GM23338 (cell line): ENCODE measurements around the gene PRKCQ. TPM values are rescaled to one million over a fixed set of nuclear protein-coding genes. Genes with fewer than 3 reads are reported as not detected.
A peak's percentile ranks its signal among the peaks of the same experiment; 100 is the strongest.

Experiments
- ATAC-seq: fragments of 200-7000 bp; cut with Tn5 transposase; 3 replicates; pipeline ENCODE4 v1.9.1; 2020
- DNase-seq: peaks from one replicate; pipeline ENCODE4 v3.0.0-alpha.2; 2015; ENCODE audit warnings: low spot score
- H2AFZ ChIP-seq: fragments of 200-600 bp; sonication (generic); 2 replicates; pipeline ENCODE4 v1.8.0; 2016; ENCODE audit warnings: antibody characterized with exemption, mild to moderate bottlenecking, moderate library complexity
- H3F3A ChIP-seq: fragments of 200-600 bp; sonication (generic); replicated peaks from 2 replicates; pipeline ENCODE4 v1.8.0; 2017; ENCODE audit warnings: antibody characterized with exemption, mixed run types, low read depth
- H3K27ac ChIP-seq: fragments of 200-600 bp; sonication (generic); 2 replicates; pipeline ENCODE4 v1.6.1; 2016; ENCODE audit warnings: low read depth
- H3K27me3 ChIP-seq: fragments of 200-600 bp; sonication (generic); 2 replicates; pipeline ENCODE4 v1.8.0; 2016; ENCODE audit warnings: mild to moderate bottlenecking, mixed run types, moderate library complexity; ENCODE audit not compliant: insufficient read depth
- H3K36me3 ChIP-seq: fragments of 200-600 bp; sonication (generic); 2 replicates; pipeline ENCODE4 v1.8.0; 2016; ENCODE audit warnings: mild to moderate bottlenecking; ENCODE audit not compliant: insufficient read depth
- H3K4me1 ChIP-seq: fragments of 200-600 bp; sonication (generic); 2 replicates; pipeline ENCODE4 v1.8.0; 2016; ENCODE audit warnings: mild to moderate bottlenecking, moderate library complexity; ENCODE audit not compliant: insufficient read depth
- H3K4me2 ChIP-seq: fragments of 200-600 bp; sonication (generic); 2 replicates; pipeline ENCODE4 v1.7.1; 2017; ENCODE audit warnings: mixed run types
- H3K4me3 ChIP-seq: fragments of 200-600 bp; sonication (generic); 2 replicates; pipeline ENCODE4 v1.6.1; 2016; ENCODE audit warnings: mixed run types
- H3K79me2 ChIP-seq: fragments of 200-600 bp; sonication (generic); replicated peaks from 2 replicates; pipeline ENCODE4 v1.8.0; 2017; ENCODE audit warnings: mild to moderate bottlenecking; ENCODE audit not compliant: insufficient read depth
- H3K9me2 ChIP-seq: fragments of 200-600 bp; sonication (generic); 2 replicates; pipeline ENCODE4 v1.8.0; 2017; ENCODE audit not compliant: insufficient read depth
- H4K20me1 ChIP-seq: fragments of 200-600 bp; sonication (generic); replicated peaks from 2 replicates; pipeline ENCODE4 v1.8.0; 2017; ENCODE audit warnings: mild to moderate bottlenecking; ENCODE audit not compliant: insufficient read depth
- H3K27ac Mint-ChIP-seq: 2 replicates; pipeline ENCODE4 v1.8.0; 2020; ENCODE audit warnings: inconsistent platforms, mild to moderate bottlenecking, moderate library complexity, mixed read lengths
- H3K27me3 Mint-ChIP-seq: 3 replicates; pipeline ENCODE4 v1.8.0; 2022; ENCODE audit warnings: low read depth, mild to moderate bottlenecking, moderate library complexity, mixed read lengths, inconsistent platforms; ENCODE audit not compliant: insufficient read depth, poor library complexity
- H3K36me3 Mint-ChIP-seq: 3 replicates; pipeline ENCODE4 v1.8.0; 2021; ENCODE audit warnings: low read depth, mild to moderate bottlenecking, inconsistent platforms, moderate library complexity, mixed read lengths
- H3K4me1 Mint-ChIP-seq: 3 replicates; pipeline ENCODE4 v1.8.0; 2020; ENCODE audit warnings: mild to moderate bottlenecking, inconsistent platforms, mixed read lengths
- H3K4me3 Mint-ChIP-seq: 3 replicates; pipeline ENCODE4 v1.8.0; 2021; ENCODE audit warnings: moderate library complexity, mild to moderate bottlenecking, inconsistent platforms, mixed read lengths
- H3K9me3 Mint-ChIP-seq: 3 replicates; pipeline ENCODE4 v1.8.0; 2020; ENCODE audit warnings: moderate library complexity, mild to moderate bottlenecking, inconsistent platforms, mixed read lengths
- CREB1 ChIP-seq: fragments of 250-450 bp; sonication (Bioruptor Pico); IDR thresholded peaks from 2 replicates; pipeline ENCODE4 v1.5.0; 2020; ENCODE audit warnings: low read depth, mild to moderate bottlenecking, moderate library complexity
- CTCF ChIP-seq, 2 experiments: fragments of 200-600 bp in 1 of 2; sonication (generic) in 1 of 2; conservative IDR thresholded peaks; 2 replicates each; pipeline versions ENCODE4 v1.5.1 to v1.6.1; 2016 to 2017; ENCODE audit warnings: antibody characterized with exemption in 2 of 2, low read depth in 2 of 2, mild to moderate bottlenecking in 2 of 2, moderate library complexity in 1 of 2
- ETS1 ChIP-seq: IDR thresholded peaks from 2 replicates; pipeline ENCODE4 v1.6.1; 2016; ENCODE audit warnings: antibody characterized with exemption
- EZH2 ChIP-seq: fragments of 200-600 bp; sonication (generic); IDR thresholded peaks from one replicate; pipeline ENCODE4 v1.8.0; 2017; ENCODE audit warnings: antibody characterized with exemption, mild to moderate bottlenecking, low read depth; ENCODE audit not compliant: unreplicated experiment
- EZH2phosphoT487 ChIP-seq: fragments of 200-600 bp; sonication (generic); IDR thresholded peaks from one replicate; pipeline ENCODE4 v1.8.1; 2018; ENCODE audit warnings: antibody characterized with exemption; ENCODE audit not compliant: unreplicated experiment
- JUNB ChIP-seq: IDR thresholded peaks from one replicate; pipeline ENCODE4 v1.6.1; 2016; ENCODE audit warnings: antibody characterized with exemption; ENCODE audit not compliant: unreplicated experiment
- NANOG ChIP-seq: IDR thresholded peaks from 2 replicates; pipeline ENCODE4 v1.6.1; 2016; ENCODE audit warnings: antibody characterized with exemption, borderline replicate concordance
- POLR2AphosphoS5 ChIP-seq: IDR thresholded peaks from 2 replicates; pipeline ENCODE4 v1.6.1; 2016; ENCODE audit warnings: antibody characterized with exemption, low read depth
- REST ChIP-seq: IDR thresholded peaks from one replicate; pipeline ENCODE4 v1.6.1; 2018; ENCODE audit warnings: antibody characterized with exemption; ENCODE audit not compliant: unreplicated experiment
- STAT1 ChIP-seq: IDR thresholded peaks from one replicate; pipeline ENCODE4 v1.6.1; 2016; ENCODE audit warnings: antibody characterized with exemption; ENCODE audit not compliant: unreplicated experiment
- ZNF114 ChIP-seq: fragments of 250-450 bp; sonication (Bioruptor Pico); IDR thresholded peaks from 2 replicates; pipeline ENCODE4 v1.5.0; 2020; ENCODE audit warnings: mild to moderate bottlenecking, moderate library complexity
- ZNF331 ChIP-seq: fragments of 250-450 bp; sonication (Bioruptor Pico); IDR thresholded peaks from 2 replicates; pipeline ENCODE4 v1.5.0; 2020; ENCODE audit warnings: low read depth, mild to moderate bottlenecking, moderate library complexity
- ZNF462 ChIP-seq: fragments of 250-450 bp; sonication (Bioruptor Pico); IDR thresholded peaks from 2 replicates; pipeline ENCODE4 v1.5.0; 2020; ENCODE audit warnings: mild to moderate bottlenecking, moderate library complexity
- polyA plus RNA-seq: library from polyadenylated mRNA; unstranded; fragments of >200 nt; fragmentation: Nextera tagmentation; extraction: Ambion mirVana; gene quantifications from 2 replicates; pipeline ENCODE4 v1.2.1, GENCODE V29; 2016
- total RNA-seq: library from RNA; depleted of rRNA; stranded (reverse); fragments of >200 nt; shearing (Covaris generic); gene quantifications from 2 replicates; pipeline ENCODE4 v1.2.3, GENCODE V29; 2014

PRKCQ gene
- total and polyA plus RNA-seq, 2 experiments from 2014 or later, result 12.6 to 28.5 TPM

- Histone ChIP-seq H3K27ac (no peak overlapping the region), H3K9me2 (no peaks in the 10 kb centered on the region), H3K4me3 (no peak overlapping the region), H3K27me3 (no peaks in the 10 kb centered on the region), H3K36me3 (no peaks in the 10 kb centered on the region), H3K79me2 (no peaks in the 10 kb centered on the region), H2AFZ (no peak overlapping the region), H3F3A (no peaks in the 10 kb centered on the region), H3K4me1 (no peaks in the 10 kb centered on the region), H3K4me2 (no peak overlapping the region), H4K20me1 (no peaks in the 10 kb centered on the region)
- peaks cover 1% of the 10 kb centered on the region for H3K27me3 Mint-ChIP-seq
- no peak for TF ChIP-seq CREB1 (CRISPR knock-in tag)
- no peak for TF ChIP-seq REST
- TF ChIP-seq STAT1, result no peak
- TF ChIP-seq CTCF (conservative IDR thresholded peaks at IDR 0.05; ENCODE audit: low read depth in 2 of 2), result no peak
- no peak for TF ChIP-seq JUNB
- TF ChIP-seq ZNF331, result no peak
- TF ChIP-seq NANOG, result no peak
- TF ChIP-seq EZH2phosphoT487, result no peak
- TF ChIP-seq ZNF114, result no peak
- no peak for TF ChIP-seq ZNF462 (CRISPR knock-in tag)
- no peak for TF ChIP-seq EZH2
- TF ChIP-seq ETS1, result no peak
- TF ChIP-seq POLR2AphosphoS5, result no peak
- no peaks in the 10 kb centered on the region for H3K36me3 Mint-ChIP-seq
- DNase-seq (peak; percentile 41), ATAC-seq (peak; percentile 55)
- no peak overlapping the region for H3K4me3 Mint-ChIP-seq
- H3K9me3 Mint-ChIP-seq, result peaks cover 2% of the 10 kb centered on the region; the same call in 2 of the 3 replicates
- peaks cover 12% of the 10 kb centered on the region for H3K4me1 Mint-ChIP-seq
- no peak overlapping the region for H3K27ac Mint-ChIP-seq
Measured at GRCh38 chr10:6409971-6410643, 170.0 kb downstream of the PRKCQ start.
